Measurements from ENCODE around the gene CPNE5.

The CPNE5 gene

GRCh38 chr6:36743032-36743431 lies 96.2 kb downstream of the CPNE5 start:
- TF ChIP-seq TAF1 (IDR thresholded peaks at IDR 0.05; ENCODE audit: borderline replicate concordance, low read depth, low read length): no peak
- TF ChIP-seq POLR2A (IDR thresholded peaks at IDR 0.05; ENCODE audit: low read depth, low read length): no peak
- no peak for TF ChIP-seq POLR2AphosphoS5 (IDR thresholded peaks at IDR 0.05; ENCODE audit: low read depth, low read length)
- no peak for FAIRE-seq
- DNase-seq (ENCODE audit: insufficient read length): no peak

- DNase-seq (ENCODE audit: insufficient read length): no peak
- no peak for TF ChIP-seq POLR2AphosphoS5 (IDR thresholded peaks at IDR 0.05; ENCODE audit: low read depth, low read length)
- no peak for TF ChIP-seq TAF1 (IDR thresholded peaks at IDR 0.05; ENCODE audit: borderline replicate concordance, low read depth, low read length)
- no peak for TF ChIP-seq POLR2A (IDR thresholded peaks at IDR 0.05; ENCODE audit: low read depth, low read length)
- no peak for FAIRE-seq
Measured at GRCh38 chr6:36742146-36742545, 97.1 kb downstream of the CPNE5 start.

- no peak for FAIRE-seq
- no peak for DNase-seq (ENCODE audit: insufficient read length)
- no peak for TF ChIP-seq POLR2A (IDR thresholded peaks at IDR 0.05; ENCODE audit: low read depth, low read length)
- no peak for TF ChIP-seq POLR2AphosphoS5 (IDR thresholded peaks at IDR 0.05; ENCODE audit: low read depth, low read length)
- no peak for TF ChIP-seq TAF1 (IDR thresholded peaks at IDR 0.05; ENCODE audit: borderline replicate concordance, low read depth, low read length)
Measured at GRCh38 chr6:36740818-36741179, 98.4 kb downstream of the CPNE5 start.

- no peak for FAIRE-seq
- TF ChIP-seq POLR2A (IDR thresholded peaks at IDR 0.05; ENCODE audit: low read depth, low read length) (no peak), TAF1 (IDR thresholded peaks at IDR 0.05; ENCODE audit: borderline replicate concordance, low read depth, low read length) (no peak), POLR2AphosphoS5 (IDR thresholded peaks at IDR 0.05; ENCODE audit: low read depth, low read length) (no peak)
- DNase-seq (ENCODE audit: insufficient read length): no peak
Measured at GRCh38 chr6:36739947-36740817, 99.1 kb downstream of the CPNE5 start.

- FAIRE-seq: no peak
- TF ChIP-seq POLR2AphosphoS5 (IDR thresholded peaks at IDR 0.05; ENCODE audit: low read depth, low read length) (no peak), TAF1 (IDR thresholded peaks at IDR 0.05; ENCODE audit: borderline replicate concordance, low read depth, low read length) (no peak), POLR2A (IDR thresholded peaks at IDR 0.05; ENCODE audit: low read depth, low read length) (no peak)
Measured at GRCh38 chr6:36738108-36738507, 101.1 kb downstream of the CPNE5 start.

GRCh38 chr6:36737043-36737785 lies 102.0 kb downstream of the CPNE5 start:
- FAIRE-seq (no peak), DNase-seq (ENCODE audit: insufficient read length) (no peak)
- TF ChIP-seq TAF1 (IDR thresholded peaks at IDR 0.05; ENCODE audit: borderline replicate concordance, low read depth, low read length) (no peak), POLR2AphosphoS5 (IDR thresholded peaks at IDR 0.05; ENCODE audit: low read depth, low read length) (no peak), POLR2A (IDR thresholded peaks at IDR 0.05; ENCODE audit: low read depth, low read length) (no peak)

More at GRCh38 chr6:36738108-36738507, 101.1 kb downstream of the CPNE5 start:
- no peak for DNase-seq (ENCODE audit: insufficient read length)

- no peak for FAIRE-seq
- TF ChIP-seq POLR2AphosphoS5 (IDR thresholded peaks at IDR 0.05; ENCODE audit: low read depth, low read length) (no peak), TAF1 (IDR thresholded peaks at IDR 0.05; ENCODE audit: borderline replicate concordance, low read depth, low read length) (no peak), POLR2A (IDR thresholded peaks at IDR 0.05; ENCODE audit: low read depth, low read length) (no peak)
- DNase-seq (ENCODE audit: insufficient read length): no peak
Measured at GRCh38 chr6:36735110-36736071, 103.9 kb downstream of the CPNE5 start.

- no peak for DNase-seq (ENCODE audit: insufficient read length)
- no peak for TF ChIP-seq TAF1 (IDR thresholded peaks at IDR 0.05; ENCODE audit: borderline replicate concordance, low read depth, low read length)
- FAIRE-seq: no peak
Measured at GRCh38 chr6:36734486-36735060, 104.7 kb downstream of the CPNE5 start.

GRCh38 chr6:36733300-36733699 lies 105.9 kb downstream of the CPNE5 start:
- DNase-seq (ENCODE audit: insufficient read length) (no peak), FAIRE-seq (no peak)
- TF ChIP-seq POLR2AphosphoS5 (IDR thresholded peaks at IDR 0.05; ENCODE audit: low read depth, low read length) (no peak), POLR2A (IDR thresholded peaks at IDR 0.05; ENCODE audit: low read depth, low read length) (no peak), TAF1 (IDR thresholded peaks at IDR 0.05; ENCODE audit: borderline replicate concordance, low read depth, low read length) (no peak)

GRCh38 chr6:36731622-36732310 lies 107.5 kb downstream of the CPNE5 start:
- DNase-seq (ENCODE audit: insufficient read length) (no peak), FAIRE-seq (no peak)
- TF ChIP-seq POLR2A (IDR thresholded peaks at IDR 0.05; ENCODE audit: low read depth, low read length) (no peak), TAF1 (IDR thresholded peaks at IDR 0.05; ENCODE audit: borderline replicate concordance, low read depth, low read length) (no peak), POLR2AphosphoS5 (IDR thresholded peaks at IDR 0.05; ENCODE audit: low read depth, low read length) (no peak)
